ENCODE results near the gene SPAG9. TPM values are rescaled to one million over a fixed set of nuclear protein-coding genes. Genes with fewer than 3 reads are reported as not detected.

Gene SPAG9
- total RNA-seq, 1 experiment from 2014 or later = 130 TPM

DNA sequence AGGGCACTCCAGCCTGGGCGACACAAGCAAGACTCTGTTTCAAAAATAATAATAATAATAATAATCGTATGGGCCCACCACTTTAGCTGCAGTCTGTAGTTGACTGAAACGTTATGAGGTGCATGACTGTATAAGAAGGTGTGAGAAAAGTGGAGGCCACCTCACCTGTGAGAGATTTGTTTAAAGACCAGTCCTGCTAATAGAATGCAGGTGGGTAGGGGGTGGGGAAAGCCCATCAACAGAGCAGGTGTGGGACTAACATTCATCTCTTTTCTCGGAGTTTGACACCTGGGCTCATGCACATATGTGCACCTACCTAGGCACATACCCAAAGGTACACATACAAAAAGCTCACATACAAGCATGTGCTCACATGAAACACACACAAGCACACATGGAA lies 186.5 kb downstream of the SPAG9 start:
- Mint-ChIP-seq H3K4me1 (ENCODE audit: low read depth, unreplicated experiment) (peaks cover 22% of the 10 kb centered on the region), H3K36me3 (ENCODE audit: insufficient read depth, unreplicated experiment) (no peaks in the 10 kb centered on the region), H3K9me3 (ENCODE audit: unreplicated experiment) (no peaks in the 10 kb centered on the region), H3K4me3 (ENCODE audit: unreplicated experiment) (no peak overlapping the region), H3K27ac (ENCODE audit: unreplicated experiment) (no peak overlapping the region), H3K27me3 (ENCODE audit: insufficient read depth, unreplicated experiment) (no peaks in the 10 kb centered on the region)
- no peaks in the 10 kb centered on the region for H3K36me3 ChIP-seq (ENCODE audit: control insufficient read depth, insufficient read depth, low read length)
- ChIA-PET CTCF (interaction anchor here (0.7 kb wide), 1 partner anchor 585 kb away, joined by 3 read pairs; no protein-coding TSS in a partner anchor), POLR2A (interaction anchor here (1.0 to 3.9 kb wide), 2 partner anchors 11 to 67 kb away, joined by 7 to 36 read pairs; partner anchors contain the start of gene TOB1)
- no peak overlapping the region for H3K4me3 ChIP-seq (ENCODE audit: low read depth, low read length)
- no peak for DNase-seq
- no peaks in the 10 kb centered on the region for H3K27me3 ChIP-seq (replicated peaks; ENCODE audit: control insufficient read depth, insufficient read depth, low read length)
- BruUV-seq (replicated peaks) = no TSS peak
- intact Hi-C loops (cut with micrococcal nuclease; ENCODE audit: unreplicated experiment) = no loop called here
- H3K4me1 ChIP-seq = peaks cover 28% of the 10 kb centered on the region
- no peaks in the 10 kb centered on the region for H3K9me3 ChIP-seq
- TF ChIP-seq, protein P1, sequence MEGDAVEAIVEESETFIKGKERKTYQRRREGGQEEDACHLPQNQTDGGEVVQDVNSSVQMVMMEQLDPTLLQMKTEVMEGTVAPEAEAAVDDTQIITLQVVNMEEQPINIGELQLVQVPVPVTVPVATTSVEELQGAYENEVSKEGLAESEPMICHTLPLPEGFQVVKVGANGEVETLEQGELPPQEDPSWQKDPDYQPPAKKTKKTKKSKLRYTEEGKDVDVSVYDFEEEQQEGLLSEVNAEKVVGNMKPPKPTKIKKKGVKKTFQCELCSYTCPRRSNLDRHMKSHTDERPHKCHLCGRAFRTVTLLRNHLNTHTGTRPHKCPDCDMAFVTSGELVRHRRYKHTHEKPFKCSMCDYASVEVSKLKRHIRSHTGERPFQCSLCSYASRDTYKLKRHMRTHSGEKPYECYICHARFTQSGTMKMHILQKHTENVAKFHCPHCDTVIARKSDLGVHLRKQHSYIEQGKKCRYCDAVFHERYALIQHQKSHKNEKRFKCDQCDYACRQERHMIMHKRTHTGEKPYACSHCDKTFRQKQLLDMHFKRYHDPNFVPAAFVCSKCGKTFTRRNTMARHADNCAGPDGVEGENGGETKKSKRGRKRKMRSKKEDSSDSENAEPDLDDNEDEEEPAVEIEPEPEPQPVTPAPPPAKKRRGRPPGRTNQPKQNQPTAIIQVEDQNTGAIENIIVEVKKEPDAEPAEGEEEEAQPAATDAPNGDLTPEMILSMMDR (IDR thresholded peaks at IDR 0.05; ENCODE audit: insufficient read depth in 1 of 2, low read depth in 1 of 2, low read length in 1 of 2, severe bottlenecking in 1 of 2, unreplicated experiment in 1 of 2) = no peak

DNA sequence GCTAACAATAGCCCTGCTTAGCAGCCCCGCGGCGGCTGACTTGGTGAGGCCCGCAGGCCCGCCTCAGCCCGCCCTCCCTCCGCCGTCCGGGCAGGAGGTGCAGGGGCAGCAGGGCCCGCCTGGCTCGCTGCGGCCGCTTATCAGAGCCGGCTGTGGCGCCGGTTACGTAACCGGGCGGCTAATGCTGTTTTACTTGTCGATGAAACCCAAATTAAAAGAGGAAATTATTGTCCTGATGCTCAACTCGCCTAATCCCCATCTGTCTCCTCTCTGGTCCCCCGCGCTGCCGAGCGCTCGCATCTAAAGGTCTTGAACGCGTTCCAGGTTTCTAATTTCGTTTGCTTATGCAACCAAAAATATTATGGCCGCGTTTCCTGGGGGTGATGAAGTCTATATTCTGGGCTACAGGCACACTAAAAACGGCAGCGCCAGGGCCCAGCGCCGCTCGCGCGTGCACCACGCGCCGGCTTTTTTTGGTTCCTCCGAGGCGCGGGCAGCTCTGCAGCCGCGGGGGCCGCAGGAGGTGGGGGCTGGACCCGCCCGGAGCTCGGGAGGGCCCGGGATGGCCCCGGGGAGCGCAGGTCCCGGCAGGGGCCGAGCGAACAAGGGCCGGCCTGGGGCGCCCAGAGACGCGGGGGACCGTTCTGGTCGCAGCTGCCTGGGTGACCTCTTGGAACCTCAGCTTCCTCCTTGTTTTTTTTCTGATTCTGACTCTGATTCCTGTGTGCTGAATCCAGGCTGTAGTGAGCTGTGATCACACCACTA lies 189.3 kb downstream of the SPAG9 start:
- peak; percentile 92 for DNase-seq
- H3K27ac Mint-ChIP-seq (ENCODE audit: unreplicated experiment) = peak overlapping the region; percentile 89
- Histone ChIP-seq H3K9me3 (no peaks in the 10 kb centered on the region), H3K36me3 (ENCODE audit: control insufficient read depth, insufficient read depth, low read length) (no peaks in the 10 kb centered on the region), H3K4me3 (ENCODE audit: low read depth, low read length) (peak overlapping the region; percentile 44), H3K4me1 (peaks cover 28% of the 10 kb centered on the region), H3K27me3 (replicated peaks; ENCODE audit: control insufficient read depth, insufficient read depth, low read length) (no peaks in the 10 kb centered on the region)
- TF ChIP-seq, protein P1 (IDR thresholded peaks at IDR 0.05; ENCODE audit: insufficient read depth in 1 of 2, low read depth in 1 of 2, low read length in 1 of 2, severe bottlenecking in 1 of 2, unreplicated experiment in 1 of 2) = no peak
- no peaks in the 10 kb centered on the region for H3K9me3 Mint-ChIP-seq (ENCODE audit: unreplicated experiment)
- no peaks in the 10 kb centered on the region for H3K36me3 Mint-ChIP-seq (ENCODE audit: insufficient read depth, unreplicated experiment)
- ChIA-PET POLR2A (interaction anchor here (0.6 to 2.9 kb wide), 13 partner anchors 13 to 128 kb away, joined by 3 to 104 read pairs (median 4); partner anchors contain the start of gene TOB1), CTCF (interaction anchor here (0.6 to 2.5 kb wide), 15 partner anchors 13 to 467 kb away, joined by 3 to 26 read pairs (median 4); partner anchors contain the start of gene TOB1)
- no peaks in the 10 kb centered on the region for H3K27me3 Mint-ChIP-seq (ENCODE audit: insufficient read depth, unreplicated experiment)
- H3K4me1 Mint-ChIP-seq (ENCODE audit: low read depth, unreplicated experiment) = peaks cover 29% of the 10 kb centered on the region
- intact Hi-C loops (cut with micrococcal nuclease; ENCODE audit: unreplicated experiment) = loop anchor here (1.0 to 2.0 kb wide), 3 partner anchors 26 to 64 kb away; no protein-coding TSS in a partner anchor
- TSS peak; percentile 67 for BruUV-seq (replicated peaks)
- H3K4me3 Mint-ChIP-seq (ENCODE audit: unreplicated experiment) = peak overlapping the region; percentile 78

DNA sequence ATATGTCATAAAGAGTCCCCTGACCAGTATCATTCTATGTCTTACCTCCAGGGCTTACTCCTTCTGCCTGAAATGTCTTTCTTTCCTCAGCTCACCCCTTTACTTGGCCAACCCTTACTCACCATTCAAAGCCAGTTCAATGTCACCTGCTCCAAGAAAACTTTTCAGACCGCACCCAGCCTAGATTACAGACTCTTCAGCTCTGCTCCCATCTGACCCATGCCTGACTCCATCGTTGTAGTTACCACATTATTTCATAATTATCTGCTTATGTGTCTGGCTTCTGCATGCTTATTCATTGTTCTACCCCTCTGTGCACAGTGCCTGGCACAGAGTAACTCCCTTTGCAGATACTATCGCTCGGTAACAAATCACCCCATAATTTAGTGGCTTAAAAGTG lies 192.0 kb downstream of the SPAG9 start:
- Histone ChIP-seq H3K4me3 (ENCODE audit: low read depth, low read length) (no peak overlapping the region), H3K36me3 (ENCODE audit: control insufficient read depth, insufficient read depth, low read length) (no peaks in the 10 kb centered on the region), H3K4me1 (peaks cover 20% of the 10 kb centered on the region), H3K27me3 (replicated peaks; ENCODE audit: control insufficient read depth, insufficient read depth, low read length) (no peaks in the 10 kb centered on the region), H3K9me3 (no peaks in the 10 kb centered on the region)
- Mint-ChIP-seq H3K27me3 (ENCODE audit: insufficient read depth, unreplicated experiment) (no peaks in the 10 kb centered on the region), H3K27ac (ENCODE audit: unreplicated experiment) (peak overlapping the region; percentile 1), H3K4me3 (ENCODE audit: unreplicated experiment) (no peak overlapping the region), H3K9me3 (ENCODE audit: unreplicated experiment) (no peaks in the 10 kb centered on the region), H3K4me1 (ENCODE audit: low read depth, unreplicated experiment) (peaks cover 20% of the 10 kb centered on the region), H3K36me3 (ENCODE audit: insufficient read depth, unreplicated experiment) (no peaks in the 10 kb centered on the region)
- no TSS peak for BruUV-seq (replicated peaks)
- ChIA-PET CTCF (no interaction called here), POLR2A (interaction anchor here (2.3 kb wide), 1 partner anchor 63 kb away, joined by 9 read pairs; the partner anchor contains the start of gene TOB1)
- DNase-seq = no peak
- intact Hi-C loops (cut with micrococcal nuclease; ENCODE audit: unreplicated experiment) = no loop called here
- TF ChIP-seq, protein P1 (IDR thresholded peaks at IDR 0.05; ENCODE audit: insufficient read depth in 1 of 2, low read depth in 1 of 2, low read length in 1 of 2, severe bottlenecking in 1 of 2, unreplicated experiment in 1 of 2) = no peak
